Vagina (tissue), 2 donors: ENCODE measurements around the gene NPIPB2. TPM values are rescaled to one million over a fixed set of nuclear protein-coding genes. Genes with fewer than 3 reads are reported as not detected.

Experiments used
- DNase-seq, 2 donors: peaks; one replicate each; pipeline ENCODE4 v3.0.0-alpha.2; 2017; ENCODE audit errors: extremely low spot score in 2 of 2
- H3K27ac ChIP-seq: fragments of 200-600 bp; sonication (generic); one replicate; pipeline ENCODE4 v1.5.1; 2019
- H3K27me3 ChIP-seq: fragments of 200-600 bp; sonication (generic); one replicate; pipeline ENCODE4 v1.5.1; 2019
- H3K36me3 ChIP-seq, 2 donors: fragments of 200-600 bp; sonication (generic); one replicate each; pipeline ENCODE4 v1.5.1; 2017 to 2019
- H3K4me1 ChIP-seq: fragments of 200-600 bp; sonication (generic); one replicate; pipeline ENCODE4 v1.5.1; 2019
- H3K4me3 ChIP-seq, 2 donors: fragments of 200-600 bp; sonication (generic); 1 replicate in 1 of 2; 2 replicates in 1 of 2; pipeline ENCODE4 v1.5.1; 2016 to 2019
- H3K9me3 ChIP-seq: fragments of 200-600 bp; sonication (generic); one replicate; pipeline ENCODE4 v1.5.1; 2019
- POLR2A ChIP-seq, 2 donors: fragments of 450-650 bp; IDR thresholded peaks; one replicate each; pipeline ENCODE4 v1.6.1; 2017; ENCODE audit warnings: antibody characterized with exemption in 2 of 2, mild to moderate bottlenecking in 2 of 2, moderate library complexity in 2 of 2
- POLR2AphosphoS5 ChIP-seq, 2 donors: sonication (generic); formaldehyde crosslinking; IDR thresholded peaks; one replicate each; pipeline ENCODE4 v1.9.0; 2017; ENCODE audit warnings: antibody characterized with exemption in 2 of 2, mild to moderate bottlenecking in 2 of 2, low read depth in 1 of 2; ENCODE audit not compliant: insufficient read depth in 1 of 2
- intact Hi-C: fragments of 100-400 bp; cut with DNase I; formaldehyde crosslinking; loops from one replicate; pipeline ENCODE4 v1.15.1; 2023
- small RNA-seq: library from RNA; depleted of rRNA; stranded (forward); fragments of <200 nt; gene quantifications from one replicate; pipeline ENCODE3, GENCODE V24; 2016
- total RNA-seq: library from RNA; depleted of rRNA; stranded (reverse); fragments of >200 nt; gene quantifications from one replicate; pipeline ENCODE4 v1.2.3, GENCODE V29; 2016
- TF ChIP-seq, protein P1 (sequence below), 3 experiments: fragments of 450-650 bp in 2 of 3; fragments of 200-600 bp in 1 of 3; sonication (generic) in 1 of 3; IDR thresholded peaks; one replicate each; pipeline ENCODE4 v1.5.1; 2017 to 2019; ENCODE audit warnings: antibody characterized with exemption in 3 of 3, mild to moderate bottlenecking in 2 of 3, moderate library complexity in 2 of 3

Gene NPIPB2
- total RNA-seq, 1 donor from 2014 or later = 13.5 TPM

DNA sequence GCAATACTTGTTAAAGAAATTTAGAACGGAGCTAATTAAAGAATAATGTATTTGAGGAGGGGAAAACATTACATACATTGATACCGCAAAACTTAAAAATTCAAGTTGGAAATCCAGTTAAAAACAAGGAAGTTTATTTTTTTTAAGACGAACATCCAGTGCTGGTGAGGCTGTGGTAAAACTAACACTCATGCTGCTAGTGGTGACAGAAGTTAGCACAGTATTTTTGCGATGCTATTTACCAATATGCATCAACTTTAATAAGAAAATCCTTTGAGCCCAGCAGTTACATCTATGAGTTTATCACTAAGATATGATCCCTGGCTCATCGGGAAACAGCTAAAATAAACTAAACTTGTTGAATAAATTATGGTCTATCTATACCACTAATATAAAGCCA lies 57.8 kb downstream of the NPIPB2 start:
- DNase-seq = no peak
- intact Hi-C loops = no loop called here
- Histone ChIP-seq H3K4me3 (no peak overlapping the region), H3K36me3 (peaks cover 4 to 74% of the 10 kb centered on the region in 2 donors), H3K27ac (no peak overlapping the region), H3K4me1 (no peaks in the 10 kb centered on the region), H3K27me3 (no peaks in the 10 kb centered on the region), H3K9me3 (no peaks in the 10 kb centered on the region)
- TF ChIP-seq, protein P1, sequence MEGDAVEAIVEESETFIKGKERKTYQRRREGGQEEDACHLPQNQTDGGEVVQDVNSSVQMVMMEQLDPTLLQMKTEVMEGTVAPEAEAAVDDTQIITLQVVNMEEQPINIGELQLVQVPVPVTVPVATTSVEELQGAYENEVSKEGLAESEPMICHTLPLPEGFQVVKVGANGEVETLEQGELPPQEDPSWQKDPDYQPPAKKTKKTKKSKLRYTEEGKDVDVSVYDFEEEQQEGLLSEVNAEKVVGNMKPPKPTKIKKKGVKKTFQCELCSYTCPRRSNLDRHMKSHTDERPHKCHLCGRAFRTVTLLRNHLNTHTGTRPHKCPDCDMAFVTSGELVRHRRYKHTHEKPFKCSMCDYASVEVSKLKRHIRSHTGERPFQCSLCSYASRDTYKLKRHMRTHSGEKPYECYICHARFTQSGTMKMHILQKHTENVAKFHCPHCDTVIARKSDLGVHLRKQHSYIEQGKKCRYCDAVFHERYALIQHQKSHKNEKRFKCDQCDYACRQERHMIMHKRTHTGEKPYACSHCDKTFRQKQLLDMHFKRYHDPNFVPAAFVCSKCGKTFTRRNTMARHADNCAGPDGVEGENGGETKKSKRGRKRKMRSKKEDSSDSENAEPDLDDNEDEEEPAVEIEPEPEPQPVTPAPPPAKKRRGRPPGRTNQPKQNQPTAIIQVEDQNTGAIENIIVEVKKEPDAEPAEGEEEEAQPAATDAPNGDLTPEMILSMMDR (IDR thresholded peaks at IDR 0.05) = no peak
- TF ChIP-seq POLR2AphosphoS5 (IDR thresholded peaks at IDR 0.05; ENCODE audit: insufficient read depth in 1 of 2, low read depth in 1 of 2) (no peak), POLR2A (IDR thresholded peaks at IDR 0.05) (no peak)

- DNase-seq = no peak
Measured at GRCh38 chr16:11880007-11880406, 61.8 kb downstream of the NPIPB2 start.

GRCh38 chr16:11877374-11877773 lies 64.5 kb downstream of the NPIPB2 start:
- H3K9me3 ChIP-seq = no peaks in the 10 kb centered on the region
- no peak for TF ChIP-seq POLR2AphosphoS5 (IDR thresholded peaks at IDR 0.05; ENCODE audit: insufficient read depth in 1 of 2, low read depth in 1 of 2)
- TF ChIP-seq, protein P1 (IDR thresholded peaks at IDR 0.05) = no peak
- TF ChIP-seq POLR2A (IDR thresholded peaks at IDR 0.05) = no peak
- H3K27ac ChIP-seq = no peak overlapping the region
- no peak for DNase-seq
- intact Hi-C loops = no loop called here
- no peaks in the 10 kb centered on the region for H3K27me3 ChIP-seq
- H3K4me3 ChIP-seq = no peak overlapping the region
- H3K36me3 ChIP-seq = peaks cover 0 to 58% of the 10 kb centered on the region in 2 donors
- H3K4me1 ChIP-seq = no peaks in the 10 kb centered on the region

More at GRCh38 chr16:11880007-11880406, 61.8 kb downstream of the NPIPB2 start:
- Histone ChIP-seq H3K36me3 (peaks cover 4 to 49% of the 10 kb centered on the region in 2 donors), H3K27ac (no peak overlapping the region), H3K9me3 (no peaks in the 10 kb centered on the region), H3K4me1 (no peaks in the 10 kb centered on the region), H3K4me3 (no peak overlapping the region), H3K27me3 (no peaks in the 10 kb centered on the region)
- TF ChIP-seq POLR2A (IDR thresholded peaks at IDR 0.05) (no peak), POLR2AphosphoS5 (IDR thresholded peaks at IDR 0.05; ENCODE audit: insufficient read depth in 1 of 2, low read depth in 1 of 2) (no peak)
- TF ChIP-seq, protein P1 (IDR thresholded peaks at IDR 0.05) = no peak
- intact Hi-C loops = no loop called here

Small RNAs within 50 kb of the gene (small RNA-seq; reads per million reads assigned to genes)
- gene AC007216.5 (not detected), gene COX6CP1 (not detected), gene UBL5P4 (not detected)

Other genes with a start within 250 kb of the NPIPB2 start
- gene TXNDC11, start 199.2 kb downstream of the NPIPB2 start, total RNA-seq = 59.4 TPM
- gene ZC3H7A, start 144.8 kb downstream of the NPIPB2 start, total RNA-seq = 67.5 TPM
- 148 TPM for gene RSL1D1, start 90.5 kb downstream of the NPIPB2 start, total RNA-seq
- gene GSPT1, start 26.1 kb downstream of the NPIPB2 start, total RNA-seq = 56.0 TPM
- not detected for gene TNFRSF17, start 23.2 kb upstream of the NPIPB2 start, total RNA-seq
- 28.7 TPM for gene SNX29, start 34.7 kb upstream of the NPIPB2 start, total RNA-seq